GM23248 (cell line): ENCODE data around the gene PRKAR1B. TPM values are rescaled to one million over a fixed set of nuclear protein-coding genes. Genes with fewer than 3 reads are reported as not detected.

Experiments used
- DNase-seq: peaks from one replicate; pipeline ENCODE4 v3.0.0-alpha.2; 2015
- H2AFZ ChIP-seq: fragments of 200-600 bp; sonication (generic); 2 replicates; pipeline ENCODE4 v1.6.1; 2016; ENCODE audit warnings: antibody characterized with exemption
- H3F3A ChIP-seq: fragments of 200-600 bp; sonication (generic); 2 replicates; pipeline ENCODE4 v1.6.1; 2016; ENCODE audit warnings: mild to moderate bottlenecking, antibody characterized with exemption, mixed run types; ENCODE audit not compliant: insufficient read depth
- H3K27ac ChIP-seq: fragments of 200-600 bp; sonication (generic); 2 replicates; pipeline ENCODE4 v1.5.1; 2016; ENCODE audit warnings: mild to moderate bottlenecking
- H3K27me3 ChIP-seq: fragments of 200-600 bp; sonication (generic); replicated peaks from 2 replicates; pipeline ENCODE4 v1.6.1; 2016; ENCODE audit warnings: mild to moderate bottlenecking; ENCODE audit not compliant: insufficient read depth
- H3K36me3 ChIP-seq: fragments of 200-600 bp; sonication (generic); 2 replicates; pipeline ENCODE4 v1.6.1; 2016; ENCODE audit warnings: low read depth, mild to moderate bottlenecking
- H3K4me1 ChIP-seq: fragments of 200-600 bp; sonication (generic); 2 replicates; pipeline ENCODE4 v1.6.1; 2016; ENCODE audit warnings: mild to moderate bottlenecking; ENCODE audit not compliant: insufficient read depth
- H3K4me2 ChIP-seq: fragments of 200-600 bp; sonication (generic); one replicate; pipeline ENCODE4 v1.6.1; 2016; ENCODE audit warnings: mild to moderate bottlenecking; ENCODE audit not compliant: unreplicated experiment
- H3K4me3 ChIP-seq: fragments of 200-600 bp; sonication (generic); 2 replicates; pipeline ENCODE4 v1.5.1; 2016; ENCODE audit warnings: mild to moderate bottlenecking
- H3K79me2 ChIP-seq: fragments of 200-600 bp; sonication (generic); 2 replicates; pipeline ENCODE4 v1.6.1; 2016; ENCODE audit warnings: mild to moderate bottlenecking; ENCODE audit not compliant: insufficient read depth
- H3K9ac ChIP-seq: fragments of 200-600 bp; sonication (generic); 2 replicates; pipeline ENCODE4 v1.6.1; 2016; ENCODE audit warnings: mild to moderate bottlenecking
- H3K9me2 ChIP-seq: fragments of 200-600 bp; sonication (generic); 2 replicates; pipeline ENCODE4 v1.6.1; 2016; ENCODE audit warnings: mixed run types, mild to moderate bottlenecking, moderate library complexity; ENCODE audit not compliant: insufficient read depth
- H3K9me3 ChIP-seq: fragments of 200-600 bp; sonication (generic); one replicate; pipeline ENCODE4 v1.6.1; 2017; ENCODE audit warnings: low read depth
- H4K20me1 ChIP-seq: fragments of 200-600 bp; sonication (generic); 2 replicates; pipeline ENCODE4 v1.6.0; 2016; ENCODE audit not compliant: insufficient read depth
- EZH2 ChIP-seq: fragments of 200-600 bp; sonication (generic); IDR thresholded peaks from 2 replicates; pipeline ENCODE4 v1.6.1; 2018; ENCODE audit warnings: antibody characterized with exemption, mild to moderate bottlenecking; ENCODE audit not compliant: insufficient read depth, poor library complexity, severe bottlenecking
- EZH2phosphoT487 ChIP-seq: fragments of 200-600 bp; sonication (generic); IDR thresholded peaks from 2 replicates; pipeline ENCODE4 v1.6.1; 2018; ENCODE audit warnings: antibody characterized with exemption, moderate library complexity, mild to moderate bottlenecking, low read depth; ENCODE audit not compliant: insufficient read depth
- WGBS, 2 experiments: methylation state at CpG; one replicate each; pipeline ENCODE4 v1.1.6; 2015 to 2017; ENCODE audit warnings: low lambda C conversion rate in 2 of 2, low coverage in 1 of 2; ENCODE audit errors: missing lambda C conversion rate in 2 of 2; 5-methylcytosine and 5-hydroxymethylcytosine counted together
- in situ Hi-C: fragments of 300-500 bp; cut with MboI; formaldehyde crosslinking; loops from 2 replicates; pipeline ENCODE4 v1.15.0; 2020
- polyA plus RNA-seq: library from polyadenylated mRNA; unstranded; fragments of >200 nt; fragmentation: Nextera tagmentation; extraction: Ambion mirVana; gene quantifications from 2 replicates; pipeline ENCODE4 v1.2.1, GENCODE V29; 2016
- total RNA-seq: library from RNA; depleted of rRNA; stranded (reverse); fragments of >200 nt; shearing (Covaris generic); gene quantifications from 2 replicates; pipeline ENCODE4 v1.2.3, GENCODE V29; 2014

Gene PRKAR1B
- total and polyA plus RNA-seq, 2 experiments from 2014 or later: 10.2 to 12.9 TPM

DNA sequence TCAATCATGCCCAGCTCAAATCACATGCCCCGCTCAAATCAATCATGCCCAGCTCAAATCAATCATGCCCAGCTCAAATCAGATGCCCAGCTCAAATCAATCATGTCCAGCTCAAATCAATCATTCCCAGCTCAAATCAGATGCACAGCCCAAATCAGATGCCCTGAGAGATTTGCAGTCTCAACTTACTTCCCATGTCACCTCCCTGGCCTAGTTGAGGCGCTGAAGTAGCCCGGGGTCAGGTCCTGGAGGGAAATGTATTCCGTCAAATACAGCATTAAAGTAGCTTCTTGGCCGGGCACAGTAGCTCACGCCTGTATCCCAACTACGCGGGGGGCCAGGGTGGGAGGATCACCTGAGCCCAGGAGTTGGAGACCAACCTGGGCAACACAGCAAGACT lies 15.7 kb upstream of the PRKAR1B start:
- H3K27ac ChIP-seq: no peak overlapping the region
- in situ Hi-C loops: no loop called here
- H3K4me3 ChIP-seq: no peak overlapping the region
- H3K9me2 ChIP-seq: no peaks in the 10 kb centered on the region
- no peaks in the 10 kb centered on the region for H3K27me3 ChIP-seq
- H3K4me1 ChIP-seq: no peaks in the 10 kb centered on the region
- no peak overlapping the region for H3K4me2 ChIP-seq
- H3K9ac ChIP-seq: no peak overlapping the region
- no peaks in the 10 kb centered on the region for H3K9me3 ChIP-seq
- TF ChIP-seq EZH2phosphoT487 (no peak), EZH2 (no peak)
- H3F3A ChIP-seq: no peaks in the 10 kb centered on the region
- 83 to 85% methylated on average over 8 of the region's 8 CpGs for WGBS, 2 experiments
- no peaks in the 10 kb centered on the region for H4K20me1 ChIP-seq
- H3K79me2 ChIP-seq: peaks cover 14% of the 10 kb centered on the region
- no peak for DNase-seq
- no peaks in the 10 kb centered on the region for H3K36me3 ChIP-seq
- no peak overlapping the region for H2AFZ ChIP-seq

DNA sequence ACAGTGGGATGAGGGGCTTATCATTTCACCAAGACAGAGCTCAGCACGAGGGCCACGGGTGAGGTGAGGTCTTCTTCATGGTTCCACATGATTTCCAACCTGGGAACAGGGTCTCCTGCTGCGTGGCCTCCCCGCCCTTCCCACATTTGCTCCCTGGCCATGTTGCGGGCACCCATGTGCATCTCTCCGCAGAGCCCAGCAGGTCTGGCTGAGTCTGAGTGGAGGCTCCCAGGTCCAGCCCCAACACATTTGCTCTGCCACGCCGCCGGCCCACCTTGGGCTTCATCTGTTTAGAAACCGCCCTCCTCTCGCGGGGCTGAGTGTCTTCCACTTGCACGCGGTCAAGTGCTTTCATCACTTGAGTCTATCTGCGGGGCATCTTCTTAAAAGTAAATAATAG lies 14.8 kb upstream of the PRKAR1B start:
- WGBS, 2 experiments: 86 to 87% methylated on average over 15 of the region's 15 CpGs
- Histone ChIP-seq H3K9me2 (no peaks in the 10 kb centered on the region), H3K9ac (no peak overlapping the region), H3K4me3 (no peak overlapping the region), H3K9me3 (no peaks in the 10 kb centered on the region), H2AFZ (no peak overlapping the region), H4K20me1 (no peaks in the 10 kb centered on the region), H3K79me2 (peaks cover 21% of the 10 kb centered on the region), H3K36me3 (no peaks in the 10 kb centered on the region), H3F3A (no peaks in the 10 kb centered on the region), H3K4me1 (no peaks in the 10 kb centered on the region), H3K27ac (no peak overlapping the region), H3K4me2 (no peak overlapping the region), H3K27me3 (no peaks in the 10 kb centered on the region)
- no peak for DNase-seq
- in situ Hi-C loops: no loop called here
- TF ChIP-seq EZH2phosphoT487: no peak
- no peak for TF ChIP-seq EZH2

DNA sequence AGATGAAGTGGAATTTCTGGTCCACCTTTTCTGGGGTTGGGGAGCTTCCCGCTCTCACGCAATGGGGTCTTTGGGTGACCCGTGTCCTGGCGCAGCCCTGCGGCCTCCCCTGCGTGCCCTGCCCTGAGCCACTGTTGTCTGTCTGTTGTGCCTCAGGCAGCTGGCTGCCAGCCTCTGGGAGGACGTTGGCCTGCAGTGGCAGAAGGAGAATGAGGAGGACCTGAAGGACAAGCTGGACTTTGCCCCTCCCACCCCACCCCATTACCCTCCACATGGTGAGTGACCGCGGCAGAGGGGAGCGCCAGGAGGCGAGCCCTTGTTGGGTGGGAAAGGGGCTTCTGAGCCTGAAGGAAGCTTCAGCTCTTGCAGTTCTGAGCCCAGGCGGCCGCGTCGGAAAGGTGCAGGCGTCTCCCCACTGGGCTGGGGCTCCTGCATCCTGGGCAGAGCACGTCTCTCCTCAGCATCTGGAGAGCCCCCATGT lies 14.2 kb upstream of the PRKAR1B start:
- 95 to 97% methylated on average over 17 of the region's 17 CpGs for WGBS, 2 experiments
- in situ Hi-C loops: no loop called here

DNA sequence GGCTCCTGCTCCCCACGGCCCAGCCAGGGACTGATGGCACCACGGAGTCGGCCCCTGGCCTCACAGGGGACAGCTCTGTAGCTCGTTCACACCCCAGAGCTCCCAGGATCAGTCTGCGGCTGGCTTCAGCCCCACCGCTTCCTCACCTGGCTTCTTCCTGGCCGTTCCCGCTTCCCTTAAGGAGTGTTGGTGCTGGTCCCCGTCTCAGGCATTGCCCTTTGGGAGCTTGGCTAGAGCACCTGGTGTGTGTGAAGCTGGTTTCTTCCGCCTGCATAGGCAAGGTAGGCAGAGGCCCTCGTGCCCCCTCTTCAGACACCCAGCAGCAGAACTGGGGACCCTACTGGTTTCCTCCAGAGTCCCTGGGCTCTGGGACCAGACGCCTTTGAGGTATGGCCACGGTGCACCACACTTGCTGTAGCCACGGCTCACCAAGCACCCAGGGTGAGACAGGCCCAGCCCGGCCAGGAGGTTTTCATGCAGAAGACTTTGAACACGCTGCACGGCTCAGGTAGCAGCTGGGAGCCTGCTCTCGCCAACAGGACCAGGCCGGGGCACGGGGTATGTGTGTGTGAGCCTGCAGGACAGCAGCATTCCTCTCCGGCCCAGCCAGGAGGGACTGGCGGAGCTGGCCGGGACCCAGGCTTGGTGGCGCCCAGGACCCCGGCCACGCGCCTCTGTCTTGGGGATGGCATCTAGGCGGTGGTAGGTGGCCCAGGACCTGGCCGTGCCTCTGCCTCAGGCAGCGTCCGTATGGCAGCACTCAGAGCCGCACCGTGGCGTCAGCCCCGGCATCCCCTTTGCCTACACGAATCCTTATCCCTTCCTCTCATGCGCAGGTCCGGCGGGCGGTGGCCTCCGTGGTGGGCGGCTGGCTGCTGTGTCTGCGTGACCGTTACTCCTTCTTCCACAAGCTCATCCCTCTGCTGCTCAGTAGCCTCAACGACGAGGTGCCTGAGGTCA lies 13.2 kb upstream of the PRKAR1B start:
- Histone ChIP-seq H3K4me2 (no peak overlapping the region), H3K27me3 (no peaks in the 10 kb centered on the region), H3K27ac (no peak overlapping the region), H3K4me1 (no peaks in the 10 kb centered on the region), H3K4me3 (no peak overlapping the region), H3K9me3 (no peaks in the 10 kb centered on the region), H3F3A (no peaks in the 10 kb centered on the region), H3K36me3 (no peaks in the 10 kb centered on the region), H3K9ac (no peak overlapping the region), H2AFZ (no peak overlapping the region), H3K9me2 (no peaks in the 10 kb centered on the region), H3K79me2 (peaks cover 37% of the 10 kb centered on the region), H4K20me1 (no peaks in the 10 kb centered on the region)
- DNase-seq: no peak
- TF ChIP-seq EZH2phosphoT487: no peak
- TF ChIP-seq EZH2: no peak
- WGBS, 2 experiments: 95 to 96% methylated on average over 40 to 44 of the region's 46 CpGs
- in situ Hi-C loops: no loop called here

More for the DNA sequence above, 14.2 kb upstream of the PRKAR1B start:
- no peaks in the 10 kb centered on the region for H3K36me3 ChIP-seq
- H3F3A ChIP-seq: no peaks in the 10 kb centered on the region
- H2AFZ ChIP-seq: no peak overlapping the region
- H4K20me1 ChIP-seq: no peaks in the 10 kb centered on the region
- H3K79me2 ChIP-seq: peaks cover 27% of the 10 kb centered on the region
- no peak overlapping the region for H3K4me3 ChIP-seq
- H3K9me2 ChIP-seq: no peaks in the 10 kb centered on the region
- TF ChIP-seq EZH2 (no peak), EZH2phosphoT487 (no peak)
- no peaks in the 10 kb centered on the region for H3K4me1 ChIP-seq
- no peak overlapping the region for H3K9ac ChIP-seq
- DNase-seq: no peak
- H3K27me3 ChIP-seq: no peaks in the 10 kb centered on the region
- H3K4me2 ChIP-seq: no peak overlapping the region
- H3K27ac ChIP-seq: no peak overlapping the region
- H3K9me3 ChIP-seq: no peaks in the 10 kb centered on the region
